CD4-positive, alpha-beta T cell treated with Interferon alpha-2 for 1 hour (primary cell): Measurements from ENCODE around the gene TRMO.

ENCODE experiments used
- DNase-seq, 2 donors: peaks; one replicate each; pipeline ENCODE4 v3.0.0-alpha.2; 2020 to 2022

TRMO gene

DNA sequence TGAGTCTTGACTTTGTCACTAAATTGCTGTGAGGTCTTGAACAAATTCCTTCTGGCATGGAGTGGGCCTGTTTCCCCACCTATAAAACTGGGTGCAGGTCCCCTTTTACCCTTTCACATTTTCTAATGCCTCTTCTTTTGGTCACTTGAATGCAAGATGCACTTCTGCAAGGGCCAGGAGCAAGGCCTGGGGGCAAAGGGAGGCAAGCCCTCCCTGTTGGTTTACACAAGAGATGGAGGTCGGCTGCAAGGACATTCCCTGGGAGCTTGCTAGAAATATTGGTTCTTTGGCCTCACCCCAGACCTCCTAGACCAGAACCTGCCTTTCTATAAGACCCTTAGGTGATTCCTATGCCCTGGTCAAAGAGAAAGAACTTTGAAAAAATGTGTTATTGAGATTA lies 63.5 kb downstream of the TRMO start:
- DNase-seq = no peak

DNA sequence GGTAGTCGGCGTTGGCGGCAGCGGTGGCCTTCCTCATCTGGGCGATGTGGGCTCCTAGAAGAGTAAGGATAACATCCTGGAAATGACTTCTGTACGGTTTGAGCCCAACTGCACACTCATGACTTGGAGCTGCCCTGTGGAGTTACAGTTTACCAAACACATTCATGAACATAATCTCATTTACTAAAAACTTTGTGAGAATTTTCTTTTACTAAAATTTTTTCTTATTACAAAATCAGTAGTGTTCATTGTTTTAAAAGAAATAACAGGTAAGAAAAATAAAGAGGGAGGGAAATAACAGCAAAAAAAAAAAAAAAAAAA lies 63.9 kb downstream of the TRMO start:
- DNase-seq = no peak

- DNase-seq = no peak
These were observed 64.5 kb downstream of the TRMO start for GRCh38 chr9:97857606-97858392.

DNA sequence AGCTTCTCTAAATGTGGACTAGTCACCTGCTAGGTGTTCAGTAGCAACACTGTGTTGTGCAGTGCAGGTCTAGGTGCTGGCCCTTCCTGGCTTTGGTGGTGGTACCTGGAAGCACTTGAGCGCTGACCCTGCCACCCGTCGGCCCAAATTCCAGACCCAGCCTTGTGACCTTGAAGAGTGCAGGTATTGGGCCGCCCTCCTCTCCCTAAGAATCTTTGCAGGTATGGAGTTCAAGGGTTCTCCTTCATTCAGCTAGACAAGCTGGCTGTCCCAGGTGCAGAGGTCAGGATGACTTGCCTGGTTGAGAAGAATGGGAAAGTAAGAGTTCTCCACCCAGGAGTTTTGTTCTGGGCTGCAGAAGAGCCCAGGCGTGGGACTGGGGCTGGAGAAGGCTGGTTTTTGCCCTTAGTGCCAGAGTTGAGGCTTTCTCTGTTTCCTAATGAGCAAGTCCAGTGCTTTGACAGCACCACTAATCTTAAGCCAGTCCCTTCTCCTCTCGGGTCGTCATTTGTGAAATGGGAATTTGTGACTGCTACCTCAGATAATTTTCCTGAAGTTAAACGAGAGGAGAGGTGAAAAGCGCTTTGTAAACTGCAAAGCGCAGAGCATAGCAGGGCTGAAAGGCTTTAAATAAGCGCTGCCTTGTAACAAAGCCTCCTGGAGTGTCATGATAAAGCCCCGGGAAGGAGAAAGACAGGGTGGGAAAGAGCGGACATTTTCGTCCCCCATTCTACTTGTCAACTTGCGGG lies 65.3 kb downstream of the TRMO start:
- DNase-seq = no peak

DNA sequence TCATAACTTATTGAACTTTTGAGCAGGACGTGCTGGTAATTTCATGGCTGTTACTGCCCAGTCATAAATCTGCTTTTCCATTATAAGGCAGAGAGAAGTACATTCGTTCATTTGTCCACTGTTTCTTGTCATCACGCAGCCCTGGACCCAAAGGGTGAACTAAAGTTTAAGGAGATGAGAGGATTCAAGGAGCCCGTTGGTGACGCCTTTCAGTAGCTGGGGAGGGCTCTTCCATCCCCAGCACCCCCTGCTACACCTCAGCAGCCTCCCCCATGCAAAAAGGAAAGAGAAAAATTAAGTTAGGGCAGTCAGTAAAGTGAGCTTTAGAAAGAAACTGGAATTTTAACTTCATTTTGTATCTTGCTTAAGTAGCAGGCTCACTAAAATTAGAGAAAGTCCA lies 66.4 kb downstream of the TRMO start:
- DNase-seq = no peak

GRCh38 chr9:97855486-97855875 lies 66.8 kb downstream of the TRMO start:
- no peak for DNase-seq

GRCh38 chr9:97854696-97855485 lies 67.4 kb downstream of the TRMO start:
- DNase-seq = no peak
